ENCODE results near the gene ACSL4. TPM values are rescaled to one million over a fixed set of nuclear protein-coding genes. Genes with fewer than 3 reads are reported as not detected.

The ACSL4 gene
- total RNA-seq, 3 donors from 2014 or later (not counting 1 experiment from before 2014, with no cell fraction given): 19.8 to 28.4 (median 21.7) TPM

DNA sequence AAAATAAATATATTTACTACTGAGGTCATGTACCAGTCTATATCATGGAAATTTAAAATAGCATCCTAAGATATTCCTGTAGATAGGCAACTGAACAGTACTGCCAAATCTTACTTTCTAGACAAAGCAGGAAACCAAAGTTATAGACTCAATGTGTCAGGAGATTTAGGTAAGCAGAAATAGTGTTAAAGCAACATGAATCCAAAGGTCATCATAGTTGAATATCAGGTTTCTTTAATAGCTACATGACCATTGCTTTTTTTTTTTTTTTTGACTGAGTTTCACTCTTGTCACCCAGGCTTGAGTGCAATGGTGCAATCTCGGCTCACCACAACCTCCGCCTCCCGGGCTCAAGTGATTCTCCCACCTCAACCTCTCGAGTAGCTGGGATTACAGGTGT is 20.2 kb upstream of the ACSL4 start:
- H3K36me3 ChIP-seq (ENCODE audit: control insufficient read depth, insufficient read depth, low read length): no peaks in the 10 kb centered on the region
- H3K9me3 ChIP-seq (ENCODE audit: control insufficient read depth, insufficient read depth, low read length): no peaks in the 10 kb centered on the region
- no peak for DNase-seq
- H3K27me3 ChIP-seq (ENCODE audit: control insufficient read depth, insufficient read depth, low read length): no peaks in the 10 kb centered on the region
- no CpG with 5 or more reads among the region's 4 CpGs for whole genome bisulfite sequencing (ENCODE audit: insufficient coverage)
- intact Hi-C loops (cut with micrococcal nuclease): no loop called here
- H3K4me3 ChIP-seq (ENCODE audit: low read length): no peak overlapping the region
- TF ChIP-seq, protein P1, sequence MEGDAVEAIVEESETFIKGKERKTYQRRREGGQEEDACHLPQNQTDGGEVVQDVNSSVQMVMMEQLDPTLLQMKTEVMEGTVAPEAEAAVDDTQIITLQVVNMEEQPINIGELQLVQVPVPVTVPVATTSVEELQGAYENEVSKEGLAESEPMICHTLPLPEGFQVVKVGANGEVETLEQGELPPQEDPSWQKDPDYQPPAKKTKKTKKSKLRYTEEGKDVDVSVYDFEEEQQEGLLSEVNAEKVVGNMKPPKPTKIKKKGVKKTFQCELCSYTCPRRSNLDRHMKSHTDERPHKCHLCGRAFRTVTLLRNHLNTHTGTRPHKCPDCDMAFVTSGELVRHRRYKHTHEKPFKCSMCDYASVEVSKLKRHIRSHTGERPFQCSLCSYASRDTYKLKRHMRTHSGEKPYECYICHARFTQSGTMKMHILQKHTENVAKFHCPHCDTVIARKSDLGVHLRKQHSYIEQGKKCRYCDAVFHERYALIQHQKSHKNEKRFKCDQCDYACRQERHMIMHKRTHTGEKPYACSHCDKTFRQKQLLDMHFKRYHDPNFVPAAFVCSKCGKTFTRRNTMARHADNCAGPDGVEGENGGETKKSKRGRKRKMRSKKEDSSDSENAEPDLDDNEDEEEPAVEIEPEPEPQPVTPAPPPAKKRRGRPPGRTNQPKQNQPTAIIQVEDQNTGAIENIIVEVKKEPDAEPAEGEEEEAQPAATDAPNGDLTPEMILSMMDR (IDR thresholded peaks at IDR 0.05): no peak
- no peaks in the 10 kb centered on the region for H3K4me1 Mint-ChIP-seq
- no peak overlapping the region for H3K27ac Mint-ChIP-seq
- H3K27me3 Mint-ChIP-seq (ENCODE audit: low read depth in 2 of 2): peaks cover 0 to 14% of the 10 kb centered on the region in 2 donors
- no peaks in the 10 kb centered on the region for H3K4me1 ChIP-seq (ENCODE audit: control insufficient read depth, insufficient read depth, low read length)
- H3K9me3 Mint-ChIP-seq: peaks cover 4 to 10% of the 10 kb centered on the region in 2 donors
- no peak overlapping the region for H3K4me3 Mint-ChIP-seq
- peaks cover 11% of the 10 kb centered on the region for H3K36me3 Mint-ChIP-seq
- no peak overlapping the region for H3K27ac ChIP-seq (ENCODE audit: low read length)
- no peak for ATAC-seq

- Mint-ChIP-seq H3K27ac (no peak overlapping the region), H3K27me3 (ENCODE audit: low read depth in 2 of 2) (no peaks in the 10 kb centered on the region), H3K9me3 (peaks cover 4 to 10% of the 10 kb centered on the region in 2 donors), H3K36me3 (peaks cover 11% of the 10 kb centered on the region), H3K4me1 (no peaks in the 10 kb centered on the region), H3K4me3 (no peak overlapping the region)
- 100% methylated on average over 2 of the region's 2 CpGs for WGBS (ENCODE audit: insufficient coverage)
- no peak for ATAC-seq
- H3K4me3 ChIP-seq (ENCODE audit: low read length): no peak overlapping the region
- no peaks in the 10 kb centered on the region for H3K36me3 ChIP-seq (ENCODE audit: control insufficient read depth, insufficient read depth, low read length)
- no peaks in the 10 kb centered on the region for H3K4me1 ChIP-seq (ENCODE audit: control insufficient read depth, insufficient read depth, low read length)
- intact Hi-C loops (cut with micrococcal nuclease): no loop called here
- H3K27me3 ChIP-seq (ENCODE audit: control insufficient read depth, insufficient read depth, low read length): no peaks in the 10 kb centered on the region
- no peak overlapping the region for H3K27ac ChIP-seq (ENCODE audit: low read length)
- no peak for DNase-seq
- H3K9me3 ChIP-seq (ENCODE audit: control insufficient read depth, insufficient read depth, low read length): no peaks in the 10 kb centered on the region
- TF ChIP-seq, protein P1 (IDR thresholded peaks at IDR 0.05): no peak
Measured at GRCh38 chrX:109751698-109752097, 18.6 kb upstream of the ACSL4 start.

DNA sequence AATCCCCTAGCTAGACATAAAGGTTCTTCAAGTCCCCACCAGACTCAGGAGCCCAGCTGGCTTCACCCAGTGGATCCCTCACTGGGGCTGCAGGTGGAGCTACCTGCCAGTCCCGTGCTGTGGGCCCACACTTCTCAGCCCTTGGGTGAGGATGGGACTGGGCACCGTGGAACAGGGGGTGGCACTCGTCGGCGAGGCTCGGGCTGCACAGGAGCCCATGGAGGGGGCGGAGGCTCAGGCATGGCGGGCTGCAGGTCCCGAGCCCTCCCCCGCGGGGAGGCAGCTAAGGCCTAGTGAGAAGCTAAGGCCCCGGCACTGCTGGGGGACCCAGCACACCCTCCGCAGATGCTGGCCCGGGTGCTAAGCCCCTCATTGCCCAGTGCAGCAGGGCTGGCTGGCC is 16.1 kb upstream of the ACSL4 start:
- no peaks in the 10 kb centered on the region for H3K27me3 ChIP-seq (ENCODE audit: control insufficient read depth, insufficient read depth, low read length)
- Mint-ChIP-seq H3K4me1 (no peaks in the 10 kb centered on the region), H3K27ac (no peak overlapping the region), H3K4me3 (no peak overlapping the region), H3K36me3 (no peaks in the 10 kb centered on the region), H3K9me3 (no peaks in the 10 kb centered on the region), H3K27me3 (ENCODE audit: low read depth in 2 of 2) (no peaks in the 10 kb centered on the region)
- H3K36me3 ChIP-seq (ENCODE audit: control insufficient read depth, insufficient read depth, low read length): no peaks in the 10 kb centered on the region
- no peaks in the 10 kb centered on the region for H3K9me3 ChIP-seq (ENCODE audit: control insufficient read depth, insufficient read depth, low read length)
- WGBS (ENCODE audit: insufficient coverage): 90% methylated on average over 14 of the region's 14 CpGs
- intact Hi-C loops (cut with micrococcal nuclease): no loop called here
- no peak overlapping the region for H3K27ac ChIP-seq (ENCODE audit: low read length)
- no peak overlapping the region for H3K4me3 ChIP-seq (ENCODE audit: low read length)
- TF ChIP-seq, protein P1 (IDR thresholded peaks at IDR 0.05): no peak
- H3K4me1 ChIP-seq (ENCODE audit: control insufficient read depth, insufficient read depth, low read length): no peaks in the 10 kb centered on the region
- DNase-seq: no peak
- ATAC-seq: no peak

- Mint-ChIP-seq H3K27ac (no peak overlapping the region), H3K4me3 (no peak overlapping the region), H3K27me3 (ENCODE audit: low read depth in 2 of 2) (no peaks in the 10 kb centered on the region), H3K4me1 (no peaks in the 10 kb centered on the region), H3K36me3 (no peaks in the 10 kb centered on the region), H3K9me3 (no peaks in the 10 kb centered on the region)
- TF ChIP-seq, protein P1 (IDR thresholded peaks at IDR 0.05): no peak
- Histone ChIP-seq H3K4me3 (ENCODE audit: low read length) (no peak overlapping the region), H3K9me3 (ENCODE audit: control insufficient read depth, insufficient read depth, low read length) (no peaks in the 10 kb centered on the region), H3K36me3 (ENCODE audit: control insufficient read depth, insufficient read depth, low read length) (no peaks in the 10 kb centered on the region), H3K27ac (ENCODE audit: low read length) (no peak overlapping the region), H3K27me3 (ENCODE audit: control insufficient read depth, insufficient read depth, low read length) (no peaks in the 10 kb centered on the region), H3K4me1 (ENCODE audit: control insufficient read depth, insufficient read depth, low read length) (no peaks in the 10 kb centered on the region)
- no peak for ATAC-seq
- WGBS (ENCODE audit: insufficient coverage): 96% methylated on average over 5 of the region's 9 CpGs
- intact Hi-C loops (cut with micrococcal nuclease): no loop called here
- DNase-seq: no peak
Measured at GRCh38 chrX:109747681-109748080, 14.6 kb upstream of the ACSL4 start.

Measured in natural killer cell (primary cell).